HG02840 (cell line): Measurements from ENCODE around the gene LAPTM5.
"Not testable (repeated sequence)": the region's sequence is repeated elsewhere in the genome, so short reads cannot be mapped to it uniquely, and the experiment has no call there.

Experiments used
- ATAC-seq: cut with Tn5 transposase; IDR thresholded peaks from one replicate; pipeline ENCODE4 v1.9.1; 2021; ENCODE audit warnings: mild to moderate bottlenecking, moderate library complexity, moderate number of reproducible peaks; ENCODE audit not compliant: unreplicated experiment, low FRiP score

LAPTM5 gene

DNA sequence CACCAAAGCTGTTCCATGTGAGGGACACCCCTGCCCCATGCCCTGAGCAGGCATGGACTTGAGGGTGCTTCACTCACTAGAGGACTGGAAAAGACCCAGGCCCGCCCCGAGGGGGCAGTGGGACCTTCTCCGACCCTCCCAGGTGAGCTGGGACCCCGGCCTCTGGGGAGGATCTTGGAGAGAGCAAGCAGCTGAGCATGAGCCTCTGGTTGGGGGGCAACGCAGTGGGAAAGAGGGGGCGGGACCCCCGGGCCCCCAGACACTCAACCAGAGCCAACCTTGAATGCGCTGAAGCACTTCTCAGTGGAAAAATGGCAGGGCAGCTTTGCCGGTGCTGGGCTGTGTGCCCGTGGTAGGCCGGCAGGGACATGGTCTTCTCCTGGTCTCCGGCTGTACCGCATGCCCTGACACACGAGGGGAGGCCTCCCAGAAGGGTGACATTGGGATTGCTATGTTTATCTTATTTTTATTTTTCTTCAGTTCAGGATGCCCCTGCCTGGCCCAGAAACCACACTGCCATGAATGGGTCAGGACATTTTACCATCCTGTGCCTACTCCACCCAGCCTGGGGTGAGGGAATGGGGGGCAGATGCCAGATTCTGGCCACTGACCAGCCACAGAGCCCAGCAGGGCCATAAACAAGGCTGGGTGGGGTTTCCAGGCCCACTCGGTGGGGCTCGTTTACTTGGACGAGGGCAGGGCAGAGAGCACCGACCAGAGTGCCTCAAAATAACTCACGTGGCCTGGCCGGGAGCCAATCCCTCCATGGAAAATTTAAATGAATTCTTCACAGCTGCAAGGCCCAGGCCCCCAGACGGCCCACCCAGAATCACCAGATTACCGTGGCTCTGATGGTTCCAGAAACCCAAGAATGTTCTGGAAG is 17.2 kb upstream of the LAPTM5 start:
- no peak for ATAC-seq

DNA sequence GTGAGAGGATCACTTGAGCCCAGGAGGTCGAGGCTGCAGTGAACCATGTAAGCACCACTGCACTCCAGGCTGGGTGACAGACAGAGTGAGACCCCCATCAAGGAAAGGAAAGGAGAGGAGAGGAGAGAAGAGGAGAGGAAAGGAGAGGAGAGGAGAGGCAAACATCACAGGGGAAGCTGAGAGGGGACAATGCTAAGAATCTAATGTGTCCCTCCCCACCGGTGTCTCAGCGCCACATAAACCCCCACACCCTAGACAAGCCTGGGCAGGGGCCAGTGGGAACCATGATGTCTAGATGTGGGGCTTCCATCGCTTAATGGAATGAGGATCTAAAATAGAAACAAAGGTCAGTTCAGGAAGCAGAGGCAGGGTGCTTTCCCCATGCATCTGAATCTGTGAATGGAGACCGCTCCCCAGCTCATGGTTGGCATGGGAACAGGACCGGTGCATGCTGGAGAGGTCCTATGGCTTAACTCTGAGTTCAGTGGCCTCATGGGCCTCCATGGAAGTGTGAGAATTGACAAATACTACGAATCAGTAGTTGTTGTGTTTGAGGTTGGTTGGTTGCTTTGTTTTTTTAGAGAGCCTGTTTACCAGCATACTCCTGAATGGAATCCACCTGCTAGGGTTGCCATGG is 16.3 kb upstream of the LAPTM5 start:
- no peak for ATAC-seq

DNA sequence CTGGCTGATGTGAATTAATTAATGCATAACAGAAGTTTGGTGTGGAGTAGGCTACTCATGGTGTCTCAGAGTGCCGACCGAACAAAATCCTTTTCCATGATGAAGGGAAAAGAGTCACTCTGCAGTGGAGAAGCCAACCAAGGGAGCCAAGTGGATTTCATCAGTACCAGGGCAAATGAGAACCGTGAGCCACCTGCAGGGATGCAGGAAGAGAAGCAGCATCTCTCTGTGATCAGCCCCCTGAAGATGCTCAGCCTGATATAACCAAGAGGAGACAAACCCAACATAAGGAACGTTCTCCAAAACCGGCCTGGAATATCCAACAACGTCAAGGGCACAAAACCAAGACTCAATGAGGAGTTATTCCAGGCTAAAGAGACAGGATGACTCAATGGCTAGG is 13.4 kb upstream of the LAPTM5 start:
- ATAC-seq: no peak

DNA sequence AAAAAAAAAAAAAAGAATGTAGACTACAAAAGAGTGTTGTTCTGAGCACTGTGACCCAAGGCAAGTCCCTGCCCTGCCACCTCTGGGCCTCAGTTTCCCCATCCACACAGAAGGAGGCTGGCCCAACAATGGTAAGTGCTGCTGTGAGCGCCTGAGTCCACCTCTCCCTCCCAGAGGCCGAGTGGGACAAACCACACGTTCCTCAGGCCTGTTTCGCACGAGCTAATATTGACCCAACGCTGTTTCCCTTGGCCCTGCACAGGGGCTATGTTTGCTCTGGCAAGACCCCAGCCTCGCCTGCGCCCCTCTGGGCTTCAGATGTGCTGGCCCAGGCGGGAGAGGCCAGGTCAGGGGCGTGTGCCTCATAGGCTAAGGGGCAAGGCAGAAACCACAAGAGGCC is 12.6 kb upstream of the LAPTM5 start:
- no peak for ATAC-seq

DNA sequence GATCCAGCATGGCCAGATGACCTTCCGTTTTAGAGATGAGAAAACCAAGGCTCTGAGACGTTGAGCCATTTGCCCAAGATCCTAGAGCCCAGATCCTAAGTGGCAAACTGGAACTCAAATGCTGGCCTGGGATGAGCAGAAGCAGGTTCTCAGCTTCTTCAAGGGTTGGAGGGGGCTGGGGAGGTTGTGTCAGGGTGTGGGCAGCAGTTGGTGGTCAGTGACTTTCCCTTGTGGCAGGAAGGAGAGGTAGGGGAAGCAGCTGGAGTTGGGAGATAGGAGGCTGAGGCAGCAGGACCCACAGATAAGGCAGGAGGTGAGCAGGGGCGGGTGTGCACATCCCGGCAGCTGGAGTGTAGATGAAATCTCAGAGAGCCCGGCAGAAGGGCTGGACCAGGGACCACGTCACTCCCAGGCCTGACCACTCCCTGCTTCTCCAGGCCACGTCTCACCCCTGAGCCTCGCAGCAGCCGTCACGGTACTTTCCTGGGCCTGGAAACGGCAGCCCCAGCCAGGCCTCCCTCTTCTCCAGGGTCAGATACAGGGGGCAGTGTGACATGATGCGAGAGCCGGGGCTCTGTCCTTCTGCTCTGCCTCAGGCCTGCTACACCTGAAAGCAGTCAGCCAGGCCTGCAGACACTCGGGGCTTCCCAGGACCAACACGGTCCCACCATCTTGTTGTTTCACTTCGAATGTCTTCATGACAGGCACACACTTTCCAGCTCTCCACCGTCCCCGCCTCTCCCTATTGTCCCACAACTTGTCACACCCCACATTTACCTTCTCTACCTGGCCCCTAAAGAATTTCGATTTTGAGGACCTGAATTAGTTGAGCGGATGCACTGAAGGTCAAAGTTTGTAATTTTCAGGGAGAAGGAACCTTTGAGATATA is 11.5 kb upstream of the LAPTM5 start:
- ATAC-seq: no peak

- ATAC-seq: no peak
Observed at GRCh38 chr1:30768159-30768829, 10.7 kb upstream of the LAPTM5 start.

DNA sequence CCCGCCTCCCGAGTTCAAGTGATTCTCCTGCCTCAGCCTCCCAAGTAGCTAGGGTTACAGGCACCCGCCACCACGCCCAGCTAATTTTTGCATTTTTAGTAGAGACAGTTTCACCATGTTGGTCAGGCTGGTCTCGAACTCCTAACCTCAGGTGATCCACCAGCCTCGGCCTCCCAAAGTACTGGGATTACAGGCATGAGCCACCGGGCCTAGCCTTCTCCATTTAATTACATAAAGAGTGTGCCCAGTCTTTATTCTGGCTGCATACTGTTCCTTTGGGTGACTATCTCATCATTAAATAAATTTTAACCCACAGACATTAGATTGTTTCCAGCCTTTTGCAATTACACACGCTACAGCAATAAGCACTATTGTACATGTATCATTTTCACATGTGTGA is 9.4 kb upstream of the LAPTM5 start:
- ATAC-seq: not testable (repeated sequence)

GRCh38 chr1:30765556-30766434 is 8.2 kb upstream of the LAPTM5 start:
- no peak for ATAC-seq

GRCh38 chr1:30764939-30765555 is 7.5 kb upstream of the LAPTM5 start:
- ATAC-seq: no peak

DNA sequence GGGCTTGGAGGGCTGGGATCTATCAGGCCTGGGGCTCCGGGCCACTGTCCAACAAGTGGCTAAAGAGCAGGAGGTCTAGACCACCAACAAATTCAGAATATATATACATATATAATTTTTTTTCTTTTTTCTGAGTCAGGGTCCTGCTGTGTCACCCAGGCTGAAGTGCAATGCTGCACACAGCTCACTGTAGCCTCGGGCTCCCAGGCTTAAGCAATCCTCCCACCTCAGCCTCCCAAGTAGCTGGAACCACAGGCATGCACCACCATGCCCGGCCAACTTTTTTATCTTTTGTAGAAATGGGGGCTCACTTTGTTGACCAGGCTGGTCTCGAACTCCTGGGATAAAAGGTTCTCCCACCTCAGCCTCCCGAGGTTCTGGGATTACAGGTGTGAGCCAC is 6.8 kb upstream of the LAPTM5 start:
- ATAC-seq: no peak

GRCh38 chr1:30763651-30764248 is 6.2 kb upstream of the LAPTM5 start:
- ATAC-seq: no peak

DNA sequence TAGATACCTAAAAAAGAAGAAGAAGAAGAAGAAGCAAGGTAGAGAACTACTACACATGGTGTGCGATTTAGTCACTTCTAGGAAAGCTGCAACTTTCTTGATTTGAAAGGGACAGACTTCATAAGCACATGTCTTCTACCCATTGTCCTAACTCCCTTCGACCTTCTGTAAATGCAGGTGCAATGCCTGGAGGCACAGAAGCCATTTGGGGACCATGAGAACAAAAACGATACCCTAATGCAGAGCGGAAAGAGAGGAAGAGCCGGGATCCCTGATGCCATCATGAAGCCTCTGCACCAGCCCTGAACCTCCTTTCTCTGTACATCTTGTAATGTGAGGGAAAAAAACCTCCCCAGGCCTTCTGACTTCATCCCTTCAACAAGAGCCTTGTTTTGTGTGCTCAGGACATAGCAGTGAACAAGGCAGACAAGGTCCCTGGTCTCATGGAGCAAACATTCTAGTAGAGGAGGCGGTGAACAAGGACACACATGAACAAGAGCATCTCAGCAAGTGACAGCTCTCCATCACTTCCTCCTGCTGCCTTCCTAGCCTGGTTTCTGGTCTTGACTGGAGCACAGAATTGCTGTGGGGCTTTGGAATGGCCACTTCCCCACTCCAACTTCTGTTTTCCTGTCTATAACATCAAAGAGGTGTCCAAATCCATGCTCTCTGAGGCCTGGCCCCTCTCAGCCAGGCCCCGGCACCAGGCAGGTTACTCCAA is 5.5 kb upstream of the LAPTM5 start:
- ATAC-seq: no peak

DNA sequence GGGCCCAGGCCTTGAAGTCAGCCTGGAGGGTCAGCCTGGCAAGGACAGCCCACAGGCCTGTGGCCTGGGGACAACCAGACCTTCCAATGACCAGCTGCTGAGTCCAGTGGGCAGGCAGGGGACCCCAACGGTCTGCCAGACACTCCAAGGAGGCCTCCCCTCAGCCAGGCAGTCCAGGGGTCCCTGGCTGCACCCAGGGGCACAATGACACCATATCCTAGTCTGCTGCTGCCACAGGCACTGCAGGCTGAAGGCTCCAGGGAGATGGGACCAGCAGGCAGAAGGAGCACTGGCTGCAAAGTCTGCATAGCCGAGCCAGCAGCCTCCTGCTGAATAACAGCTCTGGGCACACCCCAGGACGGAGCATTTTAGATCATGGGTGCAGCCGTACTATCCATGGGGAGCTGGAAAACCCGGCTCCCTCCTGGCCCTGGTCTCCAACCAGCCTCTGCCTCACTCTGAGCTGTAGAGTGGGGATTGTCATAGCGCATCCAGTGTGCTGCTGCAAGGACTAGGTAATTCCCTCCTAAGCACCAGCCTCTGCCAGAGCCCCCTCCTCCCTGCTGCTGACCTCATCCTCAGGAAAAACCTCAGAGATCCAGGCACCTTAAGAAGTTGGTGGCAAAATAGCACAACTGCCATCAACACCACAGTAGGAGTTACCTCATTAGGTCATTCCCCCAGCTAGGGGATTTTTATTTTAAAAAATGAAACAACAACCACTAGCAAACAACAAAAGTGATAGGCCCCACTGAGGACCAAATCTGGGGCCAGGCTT is 4.8 kb upstream of the LAPTM5 start:
- no peak for ATAC-seq

DNA sequence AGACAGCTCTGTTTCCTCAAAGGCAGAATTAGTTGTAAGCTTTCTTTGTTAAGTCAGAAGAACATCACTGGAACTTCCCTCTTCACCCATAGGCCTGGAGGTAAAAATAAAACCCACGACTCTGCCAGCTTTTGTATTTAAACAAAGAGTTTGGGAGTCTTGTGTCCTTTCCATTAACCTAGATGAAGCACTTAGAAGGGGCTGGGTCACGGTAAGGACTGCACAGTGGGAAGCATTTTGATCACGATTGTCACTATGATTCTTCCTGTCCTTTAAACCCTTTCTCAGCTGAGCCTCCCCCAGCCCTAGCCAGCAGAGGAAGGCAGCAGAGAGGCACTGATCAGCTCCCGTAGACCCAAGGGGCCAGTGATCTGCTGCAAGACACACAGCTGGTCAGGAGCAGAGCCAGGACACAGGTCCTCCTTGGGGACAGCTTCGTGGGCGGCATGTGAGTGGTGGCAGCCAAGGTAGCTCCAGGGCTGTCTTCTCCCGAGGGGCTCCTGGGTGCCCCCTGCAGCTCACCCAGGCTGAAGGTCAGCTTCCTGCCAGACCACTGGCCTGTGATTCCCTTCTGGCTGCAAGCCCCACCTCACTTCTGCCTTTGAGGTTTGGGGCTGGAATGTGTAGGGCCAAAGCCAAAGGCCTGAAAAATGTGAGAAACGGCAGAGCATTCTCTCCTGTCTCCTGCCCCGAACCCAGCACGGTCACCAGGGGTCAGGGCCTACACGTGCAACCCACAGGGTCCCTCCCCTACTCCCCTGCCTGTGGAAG is 4.0 kb upstream of the LAPTM5 start:
- no peak for ATAC-seq

GRCh38 chr1:30760596-30761324 is 3.2 kb upstream of the LAPTM5 start:
- no peak for ATAC-seq

GRCh38 chr1:30759718-30760281 is 2.2 kb upstream of the LAPTM5 start:
- no peak for ATAC-seq
